Colonic mucosa (tissue), 4 donors: Measurements from ENCODE around the gene MRTFB. TPM values are rescaled to one million over a fixed set of nuclear protein-coding genes. Genes with fewer than 3 reads are reported as not detected.

Source experiments
- DNase-seq: peaks from one replicate; pipeline ENCODE4 v3.0.0-alpha.2; 2020
- H3K27ac ChIP-seq: fragments of 200-600 bp; one replicate; pipeline ENCODE4 v1.8.0; 2021
- H3K27me3 ChIP-seq: fragments of 200-600 bp; one replicate; pipeline ENCODE4 v1.8.0; 2021
- H3K36me3 ChIP-seq: fragments of 200-600 bp; one replicate; pipeline ENCODE4 v1.8.0; 2021
- H3K4me1 ChIP-seq: fragments of 200-600 bp; one replicate; pipeline ENCODE4 v1.8.0; 2021; ENCODE audit warnings: mild to moderate bottlenecking
- H3K4me3 ChIP-seq: fragments of 200-600 bp; one replicate; pipeline ENCODE4 v1.8.0; 2021
- H3K9ac ChIP-seq, 2 donors: one replicate each; pipeline ENCODE4 v1.7.0; 2013; ENCODE audit warnings: control low read depth in 2 of 2, low read depth in 2 of 2, low read length in 2 of 2
- H3K9me3 ChIP-seq: fragments of 200-600 bp; one replicate; pipeline ENCODE4 v1.8.0; 2021
- intact Hi-C: fragments of 100-400 bp; cut with DNase I; formaldehyde crosslinking; loops from one replicate; pipeline ENCODE4 v1.14.1; 2022
- total RNA-seq, 2 donors: library from RNA; stranded (reverse); fragmentation: NEBNext Ultra II Directional in 1 of 2; extraction: Animal tissue kit (Norgen Biotek cat#: 25700) in 1 of 2; gene quantifications; one replicate each; pipeline ENCODE4 v1.2.1, GENCODE V29; 2021
- TF ChIP-seq, protein P1 (sequence below): fragments of 200-600 bp; IDR thresholded peaks from one replicate; pipeline ENCODE4 v1.8.0; 2022; ENCODE audit warnings: antibody characterized with exemption, mild to moderate bottlenecking
- donor health status: healthy.
- donor health status: DM: no; HTN: no; CAD: no.
- donor health status: DM: no; HTN: no; CAD: no.

MRTFB gene
- total RNA-seq, 2 donors from 2014 or later, result 31.4 to 40.3 TPM

DNA sequence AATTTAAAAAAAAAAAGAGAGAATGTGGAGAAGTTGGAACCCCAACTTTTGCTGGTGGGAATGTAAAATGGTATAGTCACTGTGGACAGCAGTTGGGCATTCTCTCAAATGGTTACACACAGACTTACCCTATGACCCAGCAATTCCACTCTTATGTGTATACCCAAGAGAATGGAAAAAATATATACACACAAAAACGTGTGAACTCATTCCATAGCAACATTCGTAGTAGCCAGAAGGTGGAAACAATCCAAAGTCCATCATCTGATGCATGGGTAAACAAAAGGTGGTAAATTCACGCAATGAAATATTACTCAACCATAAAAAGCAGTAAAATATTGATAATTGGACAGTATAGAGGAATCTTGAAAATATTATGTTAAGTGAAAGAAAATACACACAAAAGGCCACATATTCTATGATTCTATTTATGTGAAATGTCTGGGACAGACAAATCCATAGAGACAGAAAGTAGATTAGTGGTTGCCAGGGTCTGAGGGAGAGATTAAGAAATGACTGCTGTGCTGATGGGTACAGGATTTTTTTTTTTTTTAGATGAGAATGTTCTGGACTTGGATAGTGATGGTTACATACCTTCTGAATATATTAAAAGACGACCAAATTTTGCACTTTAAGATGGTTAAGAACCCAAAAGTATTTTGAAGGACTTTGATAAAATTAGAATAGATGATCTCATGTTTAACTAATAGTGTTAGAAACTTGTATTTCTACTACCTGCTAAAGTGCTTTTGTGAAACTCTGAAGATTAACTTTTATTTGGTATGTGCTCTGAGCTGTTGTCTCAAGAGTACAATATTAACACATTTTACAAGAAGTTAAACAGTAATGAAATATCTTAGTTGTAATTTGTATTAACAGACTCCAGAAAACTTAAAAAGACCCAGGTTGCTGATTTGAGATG, 60.9 kb downstream of the MRTFB start:
- no peaks in the 10 kb centered on the region for H3K36me3 ChIP-seq
- H3K27ac ChIP-seq, result no peak overlapping the region
- no peak for DNase-seq
- intact Hi-C loops, result no loop called here
- no peak overlapping the region for H3K4me3 ChIP-seq
- no peak overlapping the region for H3K9ac ChIP-seq
- no peaks in the 10 kb centered on the region for H3K27me3 ChIP-seq
- TF ChIP-seq, protein P1, sequence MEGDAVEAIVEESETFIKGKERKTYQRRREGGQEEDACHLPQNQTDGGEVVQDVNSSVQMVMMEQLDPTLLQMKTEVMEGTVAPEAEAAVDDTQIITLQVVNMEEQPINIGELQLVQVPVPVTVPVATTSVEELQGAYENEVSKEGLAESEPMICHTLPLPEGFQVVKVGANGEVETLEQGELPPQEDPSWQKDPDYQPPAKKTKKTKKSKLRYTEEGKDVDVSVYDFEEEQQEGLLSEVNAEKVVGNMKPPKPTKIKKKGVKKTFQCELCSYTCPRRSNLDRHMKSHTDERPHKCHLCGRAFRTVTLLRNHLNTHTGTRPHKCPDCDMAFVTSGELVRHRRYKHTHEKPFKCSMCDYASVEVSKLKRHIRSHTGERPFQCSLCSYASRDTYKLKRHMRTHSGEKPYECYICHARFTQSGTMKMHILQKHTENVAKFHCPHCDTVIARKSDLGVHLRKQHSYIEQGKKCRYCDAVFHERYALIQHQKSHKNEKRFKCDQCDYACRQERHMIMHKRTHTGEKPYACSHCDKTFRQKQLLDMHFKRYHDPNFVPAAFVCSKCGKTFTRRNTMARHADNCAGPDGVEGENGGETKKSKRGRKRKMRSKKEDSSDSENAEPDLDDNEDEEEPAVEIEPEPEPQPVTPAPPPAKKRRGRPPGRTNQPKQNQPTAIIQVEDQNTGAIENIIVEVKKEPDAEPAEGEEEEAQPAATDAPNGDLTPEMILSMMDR, result no peak
- no peaks in the 10 kb centered on the region for H3K9me3 ChIP-seq
- H3K4me1 ChIP-seq, result no peaks in the 10 kb centered on the region

DNA sequence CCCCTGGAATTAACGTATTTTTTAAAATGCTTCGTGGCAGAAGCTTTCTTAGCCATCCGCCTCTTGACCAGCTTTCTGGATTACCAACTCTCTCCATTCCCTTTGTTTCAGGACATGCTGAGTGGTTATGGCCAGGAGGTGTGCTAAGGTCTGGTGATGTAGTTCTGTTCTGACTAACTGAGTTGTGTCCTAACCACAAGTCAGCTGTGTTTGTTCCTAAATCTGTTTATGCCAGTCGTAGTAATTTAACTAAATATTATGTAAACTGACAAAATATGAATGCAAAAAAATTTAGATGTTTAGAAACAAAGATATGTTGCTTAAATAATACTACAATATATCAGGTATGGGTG, 61.6 kb downstream of the MRTFB start:
- H3K4me1 ChIP-seq, result no peaks in the 10 kb centered on the region
- no peak overlapping the region for H3K9ac ChIP-seq
- H3K9me3 ChIP-seq, result no peaks in the 10 kb centered on the region
- H3K27me3 ChIP-seq, result no peaks in the 10 kb centered on the region
- intact Hi-C loops, result no loop called here
- no peak for DNase-seq
- no peaks in the 10 kb centered on the region for H3K36me3 ChIP-seq
- no peak overlapping the region for H3K27ac ChIP-seq
- no peak overlapping the region for H3K4me3 ChIP-seq
- TF ChIP-seq, protein P1, result no peak

DNA sequence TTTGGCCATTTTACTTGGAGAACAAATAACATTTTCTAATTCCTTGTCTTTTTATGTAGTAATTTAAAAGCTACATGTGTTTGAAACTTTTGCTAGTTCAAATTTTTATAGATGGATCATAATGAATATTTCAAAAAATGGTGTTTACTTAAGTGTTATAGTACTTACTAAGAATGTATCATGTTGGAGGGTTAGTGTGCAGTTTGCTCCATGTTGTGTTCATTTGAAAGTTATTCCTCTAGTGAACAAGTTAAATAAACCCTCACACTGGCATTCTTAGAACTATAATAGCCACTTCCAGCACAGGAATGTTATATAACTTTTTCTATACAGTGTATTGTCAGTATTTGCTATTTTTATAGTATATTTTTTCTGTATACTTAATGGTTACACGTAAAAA, 62.8 kb downstream of the MRTFB start:
- H3K9me3 ChIP-seq, result no peaks in the 10 kb centered on the region
- no peaks in the 10 kb centered on the region for H3K27me3 ChIP-seq
- H3K36me3 ChIP-seq, result no peaks in the 10 kb centered on the region
- H3K4me1 ChIP-seq, result no peaks in the 10 kb centered on the region
- no peak for DNase-seq
- H3K9ac ChIP-seq, result no peak overlapping the region
- intact Hi-C loops, result no loop called here
- H3K27ac ChIP-seq, result no peak overlapping the region
- H3K4me3 ChIP-seq, result no peak overlapping the region
- TF ChIP-seq, protein P1, result no peak

DNA sequence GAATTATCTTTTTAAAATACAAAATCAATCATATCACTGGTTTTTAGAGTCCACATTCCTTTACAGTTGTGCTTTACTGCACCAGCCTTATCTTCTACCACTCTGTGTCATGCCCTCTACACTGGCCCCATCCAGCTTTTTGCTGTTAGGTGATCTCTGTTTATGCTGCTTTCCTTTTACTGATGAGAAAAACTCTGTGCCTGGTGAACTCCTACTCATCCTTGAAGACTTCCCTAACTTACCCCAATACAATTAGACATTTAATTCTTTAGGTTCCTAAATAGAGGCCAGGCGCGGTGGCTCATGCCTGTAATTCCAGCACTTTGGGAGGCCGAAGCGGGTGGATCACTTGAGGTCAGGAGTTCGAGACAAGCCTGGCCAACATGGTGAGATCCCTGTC, 64.6 kb downstream of the MRTFB start:
- Histone ChIP-seq H3K36me3 (no peaks in the 10 kb centered on the region), H3K27ac (no peak overlapping the region), H3K4me3 (no peak overlapping the region), H3K9ac (no peak overlapping the region), H3K9me3 (no peaks in the 10 kb centered on the region), H3K4me1 (no peaks in the 10 kb centered on the region), H3K27me3 (no peaks in the 10 kb centered on the region)
- TF ChIP-seq, protein P1, result no peak
- no peak for DNase-seq
- intact Hi-C loops, result no loop called here

DNA sequence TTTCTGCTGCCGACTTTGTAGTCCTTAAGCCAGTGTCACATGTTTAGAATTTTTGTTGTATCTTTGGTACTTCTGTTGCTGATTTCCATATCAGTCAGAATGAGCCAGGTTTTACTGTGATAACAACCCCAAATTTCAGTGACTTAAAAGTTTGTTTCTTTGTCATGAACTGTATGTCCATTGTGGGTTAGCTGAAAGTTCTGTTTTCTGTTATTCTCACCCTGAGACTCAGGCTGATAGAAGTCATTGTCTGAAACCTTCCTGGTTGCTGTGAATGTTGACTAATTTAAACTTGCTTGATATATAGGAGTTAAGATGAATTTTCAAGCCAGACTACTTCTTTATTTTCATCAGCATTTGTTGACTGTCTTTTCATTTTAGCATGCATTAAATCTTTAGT, 68.8 kb downstream of the MRTFB start:
- H3K9me3 ChIP-seq, result no peaks in the 10 kb centered on the region
- H3K36me3 ChIP-seq, result no peaks in the 10 kb centered on the region
- TF ChIP-seq, protein P1, result no peak
- intact Hi-C loops, result no loop called here
- no peak overlapping the region for H3K27ac ChIP-seq
- no peak for DNase-seq
- no peaks in the 10 kb centered on the region for H3K4me1 ChIP-seq
- H3K4me3 ChIP-seq, result no peak overlapping the region
- H3K9ac ChIP-seq, result no peak overlapping the region
- H3K27me3 ChIP-seq, result no peaks in the 10 kb centered on the region
